Ishikawa (cell line): ENCODE data around the gene THBS2.

Experiments
- CEBPB ChIP-seq: IDR thresholded peaks from 2 replicates; pipeline ENCODE4 v1.6.1; 2012
- CREB1 ChIP-seq: IDR thresholded peaks from 2 replicates; pipeline ENCODE4 v1.6.1; 2012; ENCODE audit warnings: low read depth
- EGR1 ChIP-seq: IDR thresholded peaks from 2 replicates; pipeline ENCODE4 v1.6.1; 2012
- EP300 ChIP-seq: IDR thresholded peaks from 2 replicates; pipeline ENCODE4 v1.6.1; 2012; ENCODE audit warnings: borderline replicate concordance
- FOXM1 ChIP-seq: IDR thresholded peaks from 2 replicates; pipeline ENCODE4 v1.6.1; 2012; ENCODE audit warnings: low read depth, borderline replicate concordance
- MAX ChIP-seq: IDR thresholded peaks from 2 replicates; pipeline ENCODE4 v1.6.1; 2012
- NFIC ChIP-seq: IDR thresholded peaks from 2 replicates; pipeline ENCODE4 v1.6.1; 2012
- RAD21 ChIP-seq: IDR thresholded peaks from 2 replicates; pipeline ENCODE4 v1.6.1; 2012; ENCODE audit warnings: low read depth
- TAF1 ChIP-seq: IDR thresholded peaks from 2 replicates; pipeline ENCODE4 v1.6.1; 2012; ENCODE audit warnings: low read depth, mild to moderate bottlenecking
- TCF12 ChIP-seq: IDR thresholded peaks from 2 replicates; pipeline ENCODE4 v1.6.1; 2012; ENCODE audit warnings: low read depth
- TEAD4 ChIP-seq: IDR thresholded peaks from 2 replicates; pipeline ENCODE4 v1.6.1; 2012
- USF1 ChIP-seq: IDR thresholded peaks from 2 replicates; pipeline ENCODE4 v1.6.1; 2012
- YY1 ChIP-seq: IDR thresholded peaks from 2 replicates; pipeline ENCODE4 v1.6.1; 2012; ENCODE audit warnings: low read depth
- ZBTB7A ChIP-seq: IDR thresholded peaks from 2 replicates; pipeline ENCODE4 v1.6.1; 2012; ENCODE audit warnings: low read depth
- TF ChIP-seq, protein P1 (sequence below): IDR thresholded peaks from 2 replicates; pipeline ENCODE4 v1.6.1; 2012; ENCODE audit warnings: low read depth, mild to moderate bottlenecking

Gene THBS2

GRCh38 chr6:169254456-169255316, 1.0 kb upstream of the THBS2 start:
- TF ChIP-seq USF1 (no peak), CEBPB (no peak), RAD21 (no peak), ZBTB7A (no peak), TCF12 (no peak), EP300 (no peak), NFIC (no peak), EGR1 (no peak), CREB1 (no peak), TEAD4 (no peak), TAF1 (no peak), FOXM1 (no peak), YY1 (no peak), MAX (no peak)
- TF ChIP-seq, protein P1, sequence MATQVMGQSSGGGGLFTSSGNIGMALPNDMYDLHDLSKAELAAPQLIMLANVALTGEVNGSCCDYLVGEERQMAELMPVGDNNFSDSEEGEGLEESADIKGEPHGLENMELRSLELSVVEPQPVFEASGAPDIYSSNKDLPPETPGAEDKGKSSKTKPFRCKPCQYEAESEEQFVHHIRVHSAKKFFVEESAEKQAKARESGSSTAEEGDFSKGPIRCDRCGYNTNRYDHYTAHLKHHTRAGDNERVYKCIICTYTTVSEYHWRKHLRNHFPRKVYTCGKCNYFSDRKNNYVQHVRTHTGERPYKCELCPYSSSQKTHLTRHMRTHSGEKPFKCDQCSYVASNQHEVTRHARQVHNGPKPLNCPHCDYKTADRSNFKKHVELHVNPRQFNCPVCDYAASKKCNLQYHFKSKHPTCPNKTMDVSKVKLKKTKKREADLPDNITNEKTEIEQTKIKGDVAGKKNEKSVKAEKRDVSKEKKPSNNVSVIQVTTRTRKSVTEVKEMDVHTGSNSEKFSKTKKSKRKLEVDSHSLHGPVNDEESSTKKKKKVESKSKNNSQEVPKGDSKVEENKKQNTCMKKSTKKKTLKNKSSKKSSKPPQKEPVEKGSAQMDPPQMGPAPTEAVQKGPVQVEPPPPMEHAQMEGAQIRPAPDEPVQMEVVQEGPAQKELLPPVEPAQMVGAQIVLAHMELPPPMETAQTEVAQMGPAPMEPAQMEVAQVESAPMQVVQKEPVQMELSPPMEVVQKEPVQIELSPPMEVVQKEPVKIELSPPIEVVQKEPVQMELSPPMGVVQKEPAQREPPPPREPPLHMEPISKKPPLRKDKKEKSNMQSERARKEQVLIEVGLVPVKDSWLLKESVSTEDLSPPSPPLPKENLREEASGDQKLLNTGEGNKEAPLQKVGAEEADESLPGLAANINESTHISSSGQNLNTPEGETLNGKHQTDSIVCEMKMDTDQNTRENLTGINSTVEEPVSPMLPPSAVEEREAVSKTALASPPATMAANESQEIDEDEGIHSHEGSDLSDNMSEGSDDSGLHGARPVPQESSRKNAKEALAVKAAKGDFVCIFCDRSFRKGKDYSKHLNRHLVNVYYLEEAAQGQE: no peak

GRCh38 chr6:169252505-169253189, 999 bp downstream of the THBS2 start:
- TF ChIP-seq EP300: no peak
- TF ChIP-seq TCF12: no peak
- no peak for TF ChIP-seq YY1
- TF ChIP-seq TAF1: no peak
- no peak for TF ChIP-seq RAD21
- TF ChIP-seq CEBPB: no peak
- TF ChIP-seq EGR1: no peak
- no peak for TF ChIP-seq FOXM1
- TF ChIP-seq, protein P1: no peak
- no peak for TF ChIP-seq ZBTB7A
- TF ChIP-seq TEAD4: no peak

- TF ChIP-seq ZBTB7A (no peak), TCF12 (no peak), MAX (no peak), TAF1 (no peak), TEAD4 (no peak), USF1 (no peak), EGR1 (no peak), CEBPB (no peak), EP300 (no peak), FOXM1 (no peak), CREB1 (no peak), YY1 (no peak), NFIC (no peak), RAD21 (no peak)
- TF ChIP-seq, protein P1: no peak
Observed at GRCh38 chr6:169251822-169252504, 1.7 kb downstream of the THBS2 start.
